ENCODE results near the gene CDYL. TPM values are rescaled to one million over a fixed set of nuclear protein-coding genes. Genes with fewer than 3 reads are reported as not detected.

CDYL gene
- total RNA-seq, 1 donor from 2014 or later = 12.2 TPM

- no peak overlapping the region for H3K4me3 ChIP-seq (ENCODE audit: low read depth, low read length)
- no peak for DNase-seq (ENCODE audit: low read depth)
- TF ChIP-seq, protein P1, sequence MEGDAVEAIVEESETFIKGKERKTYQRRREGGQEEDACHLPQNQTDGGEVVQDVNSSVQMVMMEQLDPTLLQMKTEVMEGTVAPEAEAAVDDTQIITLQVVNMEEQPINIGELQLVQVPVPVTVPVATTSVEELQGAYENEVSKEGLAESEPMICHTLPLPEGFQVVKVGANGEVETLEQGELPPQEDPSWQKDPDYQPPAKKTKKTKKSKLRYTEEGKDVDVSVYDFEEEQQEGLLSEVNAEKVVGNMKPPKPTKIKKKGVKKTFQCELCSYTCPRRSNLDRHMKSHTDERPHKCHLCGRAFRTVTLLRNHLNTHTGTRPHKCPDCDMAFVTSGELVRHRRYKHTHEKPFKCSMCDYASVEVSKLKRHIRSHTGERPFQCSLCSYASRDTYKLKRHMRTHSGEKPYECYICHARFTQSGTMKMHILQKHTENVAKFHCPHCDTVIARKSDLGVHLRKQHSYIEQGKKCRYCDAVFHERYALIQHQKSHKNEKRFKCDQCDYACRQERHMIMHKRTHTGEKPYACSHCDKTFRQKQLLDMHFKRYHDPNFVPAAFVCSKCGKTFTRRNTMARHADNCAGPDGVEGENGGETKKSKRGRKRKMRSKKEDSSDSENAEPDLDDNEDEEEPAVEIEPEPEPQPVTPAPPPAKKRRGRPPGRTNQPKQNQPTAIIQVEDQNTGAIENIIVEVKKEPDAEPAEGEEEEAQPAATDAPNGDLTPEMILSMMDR (conservative IDR thresholded peaks at IDR 0.05; ENCODE audit: low read depth, low read length) = no peak
Measured at GRCh38 chr6:4979426-4979825, 203.2 kb downstream of the CDYL start.

GRCh38 chr6:4981761-4982160 lies 205.6 kb downstream of the CDYL start:
- TF ChIP-seq, protein P1 (conservative IDR thresholded peaks at IDR 0.05; ENCODE audit: low read depth, low read length) = no peak
- no peak for DNase-seq (ENCODE audit: low read depth)
- no peak overlapping the region for H3K4me3 ChIP-seq (ENCODE audit: low read depth, low read length)

DNA sequence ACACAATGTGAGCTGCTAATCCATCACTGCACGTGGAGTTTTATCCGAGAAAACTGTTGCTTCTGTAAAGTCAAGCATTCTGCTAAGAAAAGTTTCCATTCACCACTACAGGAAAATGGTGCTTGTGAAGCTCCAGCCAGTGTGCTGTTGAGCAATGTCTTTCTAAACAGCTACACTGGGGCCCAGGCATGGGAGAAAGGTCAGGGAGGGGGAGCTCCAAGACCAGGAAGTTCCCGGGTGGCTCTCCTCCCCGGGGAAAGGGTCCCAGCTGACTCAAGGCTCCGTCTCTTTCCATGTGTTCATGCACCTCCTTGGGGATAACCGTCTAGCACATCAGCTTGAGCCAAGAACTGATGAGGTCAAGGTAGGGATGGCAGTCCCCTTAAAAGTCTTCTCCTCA lies 207.1 kb downstream of the CDYL start:
- H3K4me3 ChIP-seq (ENCODE audit: low read depth, low read length) = no peak overlapping the region
- TF ChIP-seq, protein P1 (conservative IDR thresholded peaks at IDR 0.05; ENCODE audit: low read depth, low read length) = no peak
- no peak for DNase-seq (ENCODE audit: low read depth)

DNA sequence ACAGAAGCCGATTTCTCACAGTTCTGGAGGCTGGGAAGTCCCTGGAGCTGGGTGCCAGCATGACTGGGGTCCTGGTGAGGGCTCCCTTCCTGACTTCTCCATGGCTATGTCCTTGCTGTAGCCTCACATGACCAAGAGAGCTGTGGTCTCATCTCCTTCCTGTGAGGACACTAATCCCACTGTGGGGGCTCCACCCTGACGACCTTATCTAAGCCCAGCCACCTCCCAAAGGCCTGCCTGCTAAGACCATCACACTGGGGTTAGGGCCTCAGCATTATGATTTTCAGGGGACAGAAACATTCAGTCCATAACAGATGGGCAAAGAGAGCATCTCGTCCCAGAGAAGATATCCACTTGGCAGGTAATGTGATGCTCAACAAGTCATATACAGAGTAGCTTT lies 210.8 kb downstream of the CDYL start:
- no peak overlapping the region for H3K4me3 ChIP-seq (ENCODE audit: low read depth, low read length)
- no peak for DNase-seq (ENCODE audit: low read depth)
- TF ChIP-seq, protein P1 (conservative IDR thresholded peaks at IDR 0.05; ENCODE audit: low read depth, low read length) = no peak

GRCh38 chr6:4987432-4987831 lies 211.2 kb downstream of the CDYL start:
- DNase-seq (ENCODE audit: low read depth) = no peak
- TF ChIP-seq, protein P1 (conservative IDR thresholded peaks at IDR 0.05; ENCODE audit: low read depth, low read length) = no peak
- H3K4me3 ChIP-seq (ENCODE audit: low read depth, low read length) = no peak overlapping the region

- DNase-seq (ENCODE audit: low read depth) = no peak
Measured at GRCh38 chr6:4994741-4995140, 218.5 kb downstream of the CDYL start.

DNA sequence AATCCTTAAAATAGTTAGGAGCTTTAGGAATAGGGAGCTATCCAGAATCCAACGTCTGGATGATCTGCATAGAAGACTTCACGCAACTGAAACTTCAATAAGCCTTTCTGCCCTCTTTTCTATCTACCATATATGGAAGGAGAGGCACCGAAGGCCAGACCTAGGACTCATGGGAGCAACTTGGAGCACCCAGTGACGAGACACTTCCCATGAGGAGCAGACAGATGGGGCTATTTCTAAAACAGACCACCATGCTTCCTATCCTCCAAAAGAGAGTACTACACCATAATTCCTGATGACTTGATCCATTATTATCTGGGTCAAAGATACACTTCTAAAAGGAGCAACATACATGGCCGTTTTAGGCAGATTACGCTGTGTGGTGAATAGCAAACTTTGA lies 221.7 kb downstream of the CDYL start:
- H3K4me3 ChIP-seq (ENCODE audit: low read depth, low read length) = no peak overlapping the region
- no peak for DNase-seq (ENCODE audit: low read depth)
- TF ChIP-seq, protein P1 (conservative IDR thresholded peaks at IDR 0.05; ENCODE audit: low read depth, low read length) = no peak

More at GRCh38 chr6:4994741-4995140, 218.5 kb downstream of the CDYL start:
- TF ChIP-seq, protein P1 (conservative IDR thresholded peaks at IDR 0.05; ENCODE audit: low read depth, low read length) = no peak
- no peak overlapping the region for H3K4me3 ChIP-seq (ENCODE audit: low read depth, low read length)

Data from epithelial cell of proximal tubule (primary cell).